ENCODE data around the gene PRKCH. TPM values are rescaled to one million over a fixed set of nuclear protein-coding genes. Genes with fewer than 3 reads are reported as not detected.

The PRKCH gene
- polyA plus RNA-seq, 2 of the 4 experiments (the other 2 are of a cell fraction), result 10.0 to 10.2 TPM

DNA sequence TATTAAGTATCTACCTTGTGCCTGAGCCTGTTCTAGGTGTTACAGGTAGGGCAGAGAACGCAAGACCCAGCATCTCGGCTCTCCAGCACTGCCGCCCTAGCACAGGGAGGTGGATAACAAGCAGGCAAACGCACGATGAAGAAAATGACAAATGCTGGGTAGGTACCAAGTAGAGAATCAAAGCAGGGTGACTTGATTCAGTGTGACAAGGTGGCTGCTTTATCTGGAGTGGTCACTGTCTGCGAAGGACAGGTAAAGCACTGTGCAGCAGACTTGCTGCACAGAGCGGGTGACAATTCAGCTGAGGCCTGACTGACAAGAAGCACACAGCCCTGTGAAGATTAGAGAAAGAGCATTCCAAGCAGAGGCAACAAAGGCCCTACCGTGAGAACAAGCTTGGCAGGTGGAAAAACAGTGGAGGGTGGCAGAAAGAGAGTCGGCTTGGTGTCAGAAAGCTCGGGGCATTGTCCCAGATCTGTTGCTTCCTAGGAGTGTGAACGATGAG, 12.9 kb downstream of the PRKCH start:
- ChIA-PET CTCF (interaction anchor here (1.1 to 3.1 kb wide), 2 partner anchors 12 to 20 kb away, joined by 3 to 12 read pairs; partner anchors contain the start of gene PRKCH), POLR2A (no interaction called here)
- 79% methylated on average over 11 of the region's 11 CpGs for WGBS (ENCODE audit: missing lambda C conversion rate)
- no peak for DNase-seq (ENCODE audit: low read depth in 1 of 2, low spot score in 1 of 2)
- Histone ChIP-seq H3K4me3 (no peak overlapping the region), H3K4me2 (no peak overlapping the region), H3K4me1 (0 out of 3 replicates have a peak, but pooled peaks cover 5% of the 10 kb centered on the region), H3K27ac (no peak overlapping the region), H3K9me3 (no peaks in the 10 kb centered on the region)
- TF ChIP-seq HDAC2 (IDR thresholded peaks at IDR 0.05) (no peak), FOSB (CRISPR knock-in tag; IDR thresholded peaks at IDR 0.05) (no peak), ESRRA (IDR thresholded peaks at IDR 0.05; ENCODE audit: borderline replicate concordance, low read length) (no peak), BHLHE40 (IDR thresholded peaks at IDR 0.05; ENCODE audit: low read depth, low read length) (no peak), POLR2AphosphoS2 (conservative IDR thresholded peaks at IDR 0.05; ENCODE audit: low read length) (no peak)
- no peak for ATAC-seq
- FAIRE-seq, result no peak

DNA sequence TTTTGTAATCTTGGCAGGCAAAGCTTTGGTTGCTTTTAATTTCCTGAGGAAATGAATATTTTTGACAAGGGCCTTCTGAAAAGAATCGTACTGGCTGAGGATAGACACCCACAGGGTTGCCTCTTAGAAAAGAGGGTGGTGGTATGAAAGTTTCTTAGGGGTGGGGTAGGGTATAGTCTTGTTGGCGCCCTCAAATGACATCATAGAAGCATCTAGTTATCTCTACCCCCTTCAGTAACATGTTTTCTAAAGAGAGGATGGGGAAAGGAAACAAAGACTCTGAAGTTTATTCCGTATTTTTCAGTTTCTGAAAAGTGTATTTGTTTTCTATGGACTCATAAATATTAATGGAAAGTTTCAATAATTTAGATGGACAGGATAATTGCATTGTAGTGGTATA, 13.7 kb downstream of the PRKCH start:
- TF ChIP-seq ESRRA (IDR thresholded peaks at IDR 0.05; ENCODE audit: borderline replicate concordance, low read length), result no peak
- TF ChIP-seq, protein P1, sequence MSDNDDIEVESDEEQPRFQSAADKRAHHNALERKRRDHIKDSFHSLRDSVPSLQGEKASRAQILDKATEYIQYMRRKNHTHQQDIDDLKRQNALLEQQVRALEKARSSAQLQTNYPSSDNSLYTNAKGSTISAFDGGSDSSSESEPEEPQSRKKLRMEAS (IDR thresholded peaks at IDR 0.05), result no peak
- TF ChIP-seq, protein P2, sequence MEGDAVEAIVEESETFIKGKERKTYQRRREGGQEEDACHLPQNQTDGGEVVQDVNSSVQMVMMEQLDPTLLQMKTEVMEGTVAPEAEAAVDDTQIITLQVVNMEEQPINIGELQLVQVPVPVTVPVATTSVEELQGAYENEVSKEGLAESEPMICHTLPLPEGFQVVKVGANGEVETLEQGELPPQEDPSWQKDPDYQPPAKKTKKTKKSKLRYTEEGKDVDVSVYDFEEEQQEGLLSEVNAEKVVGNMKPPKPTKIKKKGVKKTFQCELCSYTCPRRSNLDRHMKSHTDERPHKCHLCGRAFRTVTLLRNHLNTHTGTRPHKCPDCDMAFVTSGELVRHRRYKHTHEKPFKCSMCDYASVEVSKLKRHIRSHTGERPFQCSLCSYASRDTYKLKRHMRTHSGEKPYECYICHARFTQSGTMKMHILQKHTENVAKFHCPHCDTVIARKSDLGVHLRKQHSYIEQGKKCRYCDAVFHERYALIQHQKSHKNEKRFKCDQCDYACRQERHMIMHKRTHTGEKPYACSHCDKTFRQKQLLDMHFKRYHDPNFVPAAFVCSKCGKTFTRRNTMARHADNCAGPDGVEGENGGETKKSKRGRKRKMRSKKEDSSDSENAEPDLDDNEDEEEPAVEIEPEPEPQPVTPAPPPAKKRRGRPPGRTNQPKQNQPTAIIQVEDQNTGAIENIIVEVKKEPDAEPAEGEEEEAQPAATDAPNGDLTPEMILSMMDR (IDR thresholded peaks at IDR 0.05), result no peak
- no peak for TF ChIP-seq KDM1A (IDR thresholded peaks at IDR 0.05; ENCODE audit: low read depth)
- no peak for TF ChIP-seq FOXS1 (CRISPR knock-in tag; IDR thresholded peaks at IDR 0.05)
- TF ChIP-seq NR3C1 (IDR thresholded peaks at IDR 0.05), result no peak
- no peak for TF ChIP-seq MYC (IDR thresholded peaks at IDR 0.05; ENCODE audit: borderline replicate concordance, low read length)
- TF ChIP-seq RCOR1 (IDR thresholded peaks at IDR 0.05; ENCODE audit: low read depth, low read length), result no peak
- TF ChIP-seq PHF8 (IDR thresholded peaks at IDR 0.05; ENCODE audit: borderline replicate concordance, low read depth), result no peak
- no peak for TF ChIP-seq RAD21 (conservative IDR thresholded peaks at IDR 0.05 in 1 of 2, IDR thresholded peaks at IDR 0.05 in 1 of 2)
- TF ChIP-seq NPAS2 (CRISPR knock-in tag; IDR thresholded peaks at IDR 0.05; ENCODE audit: borderline replicate concordance), result no peak

DNA sequence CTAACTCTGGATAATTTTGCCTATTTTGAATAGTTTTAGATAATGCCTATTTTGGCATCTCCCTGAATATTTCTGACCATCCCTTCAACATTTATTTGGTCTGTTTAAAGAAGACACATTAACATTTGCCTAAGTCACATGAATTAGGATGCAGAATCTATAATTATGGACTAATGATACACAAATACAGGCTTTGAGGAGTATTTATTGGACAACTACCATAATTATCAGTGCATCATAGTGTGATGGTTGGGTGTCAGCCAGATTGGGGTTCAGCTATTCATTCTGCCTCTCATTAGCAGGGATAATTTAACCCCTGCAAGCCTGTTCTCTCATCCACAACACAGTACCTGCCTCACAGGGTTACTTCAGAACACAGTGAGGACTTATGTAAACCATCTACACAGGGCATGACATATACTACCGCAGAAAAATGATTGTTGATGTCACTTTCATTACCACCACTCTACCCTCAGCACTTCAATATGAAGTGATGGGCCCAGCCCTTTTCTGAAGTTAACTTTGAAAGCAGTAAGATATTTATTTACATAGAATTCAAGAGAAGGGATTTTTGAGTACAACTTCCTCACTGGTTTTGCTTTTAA, 14.4 kb downstream of the PRKCH start:
- CTCF ChIA-PET, result no interaction called here
- FAIRE-seq (no peak), ATAC-seq (no peak), DNase-seq (ENCODE audit: low read depth in 1 of 2, low spot score in 1 of 2) (no peak)
- H3K4me3 ChIP-seq, result no peak overlapping the region
- 83% methylated on average over 1 of the region's 1 CpG for WGBS (ENCODE audit: missing lambda C conversion rate)
- POLR2A ChIA-PET, result no interaction called here
- no peak for TF ChIP-seq FOSL2 (IDR thresholded peaks at IDR 0.05)
- TF ChIP-seq FOSL2 (CRISPR knock-in tag; IDR thresholded peaks at IDR 0.05), result no peak
- TF ChIP-seq EP300 (IDR thresholded peaks at IDR 0.05), result no peak
- TF ChIP-seq MAFK (IDR thresholded peaks at IDR 0.05; ENCODE audit: partially characterized antibody), result no peak
- no peak for TF ChIP-seq RARB (CRISPR knock-in tag; IDR thresholded peaks at IDR 0.05)
- no peak for TF ChIP-seq POLR2A (IDR thresholded peaks at IDR 0.05; ENCODE audit: low read length)
- TF ChIP-seq, protein P3, sequence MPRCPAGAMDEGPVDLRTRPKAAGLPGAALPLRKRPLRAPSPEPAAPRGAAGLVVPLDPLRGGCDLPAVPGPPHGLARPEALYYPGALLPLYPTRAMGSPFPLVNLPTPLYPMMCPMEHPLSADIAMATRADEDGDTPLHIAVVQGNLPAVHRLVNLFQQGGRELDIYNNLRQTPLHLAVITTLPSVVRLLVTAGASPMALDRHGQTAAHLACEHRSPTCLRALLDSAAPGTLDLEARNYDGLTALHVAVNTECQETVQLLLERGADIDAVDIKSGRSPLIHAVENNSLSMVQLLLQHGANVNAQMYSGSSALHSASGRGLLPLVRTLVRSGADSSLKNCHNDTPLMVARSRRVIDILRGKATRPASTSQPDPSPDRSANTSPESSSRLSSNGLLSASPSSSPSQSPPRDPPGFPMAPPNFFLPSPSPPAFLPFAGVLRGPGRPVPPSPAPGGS (IDR thresholded peaks at IDR 0.05), result no peak
- TF ChIP-seq BHLHE40 (IDR thresholded peaks at IDR 0.05; ENCODE audit: low read depth, low read length), result no peak
- no peak for TF ChIP-seq RFX5 (IDR thresholded peaks at IDR 0.05)
- TF ChIP-seq, protein P4, sequence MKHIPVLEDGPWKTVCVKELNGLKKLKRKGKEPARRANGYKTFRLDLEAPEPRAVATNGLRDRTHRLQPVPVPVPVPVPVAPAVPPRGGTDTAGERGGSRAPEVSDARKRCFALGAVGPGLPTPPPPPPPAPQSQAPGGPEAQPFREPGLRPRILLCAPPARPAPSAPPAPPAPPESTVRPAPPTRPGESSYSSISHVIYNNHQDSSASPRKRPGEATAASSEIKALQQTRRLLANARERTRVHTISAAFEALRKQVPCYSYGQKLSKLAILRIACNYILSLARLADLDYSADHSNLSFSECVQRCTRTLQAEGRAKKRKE (CRISPR knock-in tag; IDR thresholded peaks at IDR 0.05; ENCODE audit: low read depth), result no peak
- 0 out of 3 replicates have a peak, but pooled peaks cover 5% of the 10 kb centered on the region for H3K4me1 ChIP-seq
- no peak overlapping the region for H3K27ac ChIP-seq
- no peaks in the 10 kb centered on the region for H3K9me3 ChIP-seq
- no peak overlapping the region for H3K4me2 ChIP-seq

More for the DNA sequence above, 13.7 kb downstream of the PRKCH start:
- Histone ChIP-seq H3K4me2 (no peak overlapping the region), H3K4me1 (0 out of 3 replicates have a peak, but pooled peaks cover 5% of the 10 kb centered on the region), H3K27ac (no peak overlapping the region), H3K4me3 (no peak overlapping the region), H3K9me3 (no peaks in the 10 kb centered on the region)
- 58% methylated on average over 3 of the region's 3 CpGs for WGBS (ENCODE audit: missing lambda C conversion rate)
- no peak for DNase-seq (ENCODE audit: low read depth in 1 of 2, low spot score in 1 of 2)
- ATAC-seq, result no peak
- CTCF ChIA-PET, result no interaction called here
- POLR2A ChIA-PET, result no interaction called here
- no peak for FAIRE-seq

Data from A549 (cell line).